Adipocyte (in vitro differentiated cells): ENCODE results near the gene RABGAP1L.
"Not testable (repeated sequence)": the region's sequence is repeated elsewhere in the genome, so short reads cannot be mapped to it uniquely, and the experiment has no call there.

Source experiments
- DNase-seq: peaks from one replicate; pipeline ENCODE4 v3.0.0-alpha.2; 2015; ENCODE audit warnings: low read depth
- H3K27me3 ChIP-seq: replicated peaks from 2 replicates; pipeline ENCODE4 v1.7.0; 2013; ENCODE audit warnings: mild to moderate bottlenecking, low read length, moderate library complexity; ENCODE audit not compliant: control insufficient read depth, insufficient read depth
- H3K36me3 ChIP-seq: 2 replicates; pipeline ENCODE4 v1.7.0; 2013; ENCODE audit warnings: low read length, mild to moderate bottlenecking, moderate library complexity; ENCODE audit not compliant: control insufficient read depth, insufficient read depth, severe bottlenecking
- H3K4me1 ChIP-seq: 2 replicates; pipeline ENCODE4 v1.7.0; 2013; ENCODE audit warnings: mild to moderate bottlenecking, low read length, moderate library complexity; ENCODE audit not compliant: control insufficient read depth, insufficient read depth
- H3K4me3 ChIP-seq: 2 replicates; pipeline ENCODE4 v1.7.0; 2013; ENCODE audit warnings: mild to moderate bottlenecking, low read length, moderate library complexity
- H3K9ac ChIP-seq: 2 replicates; pipeline ENCODE4 v1.7.0; 2013; ENCODE audit warnings: mild to moderate bottlenecking, low read length, moderate library complexity
- H3K9me3 ChIP-seq: 2 replicates; pipeline ENCODE4 v1.7.0; 2013; ENCODE audit warnings: mild to moderate bottlenecking, low read length, moderate library complexity; ENCODE audit not compliant: control insufficient read depth

Gene RABGAP1L

DNA sequence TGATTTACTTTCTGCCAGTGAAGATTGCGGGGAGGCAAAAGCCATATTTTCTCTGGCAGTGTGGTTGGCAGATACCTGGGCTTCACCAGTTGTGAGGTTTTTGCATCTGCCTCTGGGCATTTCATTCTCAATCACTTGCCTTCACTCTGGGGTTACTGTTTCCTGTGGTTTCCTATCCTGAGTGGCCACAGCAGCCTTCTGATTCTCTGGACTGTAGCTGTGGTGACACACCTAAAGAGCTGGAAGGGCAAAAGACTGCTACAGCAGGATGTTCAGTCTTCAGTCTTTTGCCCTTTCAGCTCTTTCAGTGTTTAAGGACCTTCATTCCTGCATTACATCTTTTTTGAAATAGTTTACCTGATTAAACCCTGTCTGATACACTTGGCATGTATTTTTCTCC, 237.9 kb downstream of the RABGAP1L start:
- H3K36me3 ChIP-seq: no peaks in the 10 kb centered on the region
- no peaks in the 10 kb centered on the region for H3K9me3 ChIP-seq
- H3K4me3 ChIP-seq: no peak overlapping the region
- DNase-seq: no peak
- no peaks in the 10 kb centered on the region for H3K4me1 ChIP-seq
- H3K9ac ChIP-seq: no peak overlapping the region
- no peaks in the 10 kb centered on the region for H3K27me3 ChIP-seq

- no peak overlapping the region for H3K9ac ChIP-seq
- no peaks in the 10 kb centered on the region for H3K9me3 ChIP-seq
- no peaks in the 10 kb centered on the region for H3K36me3 ChIP-seq
- H3K27me3 ChIP-seq: no peaks in the 10 kb centered on the region
- DNase-seq: no peak
- no peak overlapping the region for H3K4me3 ChIP-seq
- no peaks in the 10 kb centered on the region for H3K4me1 ChIP-seq
These were observed 238.9 kb downstream of the RABGAP1L start for GRCh38 chr1:174398246-174398645.

DNA sequence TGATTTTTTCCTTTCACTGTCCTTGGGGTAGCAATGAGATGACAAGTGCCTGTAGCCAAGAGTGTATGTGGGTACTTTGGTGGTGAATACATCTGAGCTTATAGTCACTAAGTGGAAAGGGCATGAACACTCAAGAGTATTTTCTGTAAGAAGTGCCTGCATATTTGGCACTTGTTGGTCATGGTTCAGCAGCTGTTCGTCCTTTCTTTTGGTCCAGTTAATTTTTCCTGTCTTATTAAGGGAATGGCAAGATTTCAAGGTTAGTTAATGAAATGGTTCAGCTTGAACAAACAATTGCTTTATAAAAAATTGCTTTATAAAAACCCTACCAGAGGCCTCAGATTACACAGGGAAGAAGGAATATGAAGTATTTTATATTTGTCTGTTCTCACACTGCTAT, 239.9 kb downstream of the RABGAP1L start:
- no peak for DNase-seq
- Histone ChIP-seq H3K27me3 (no peaks in the 10 kb centered on the region), H3K4me3 (no peak overlapping the region), H3K9ac (no peak overlapping the region), H3K36me3 (no peaks in the 10 kb centered on the region), H3K4me1 (no peaks in the 10 kb centered on the region), H3K9me3 (no peaks in the 10 kb centered on the region)

- Histone ChIP-seq H3K9ac (no peak overlapping the region), H3K9me3 (no peaks in the 10 kb centered on the region), H3K4me3 (no peak overlapping the region), H3K4me1 (no peaks in the 10 kb centered on the region), H3K36me3 (no peaks in the 10 kb centered on the region), H3K27me3 (no peaks in the 10 kb centered on the region)
- DNase-seq: no peak
These were observed 241.8 kb downstream of the RABGAP1L start for GRCh38 chr1:174401075-174401474.

DNA sequence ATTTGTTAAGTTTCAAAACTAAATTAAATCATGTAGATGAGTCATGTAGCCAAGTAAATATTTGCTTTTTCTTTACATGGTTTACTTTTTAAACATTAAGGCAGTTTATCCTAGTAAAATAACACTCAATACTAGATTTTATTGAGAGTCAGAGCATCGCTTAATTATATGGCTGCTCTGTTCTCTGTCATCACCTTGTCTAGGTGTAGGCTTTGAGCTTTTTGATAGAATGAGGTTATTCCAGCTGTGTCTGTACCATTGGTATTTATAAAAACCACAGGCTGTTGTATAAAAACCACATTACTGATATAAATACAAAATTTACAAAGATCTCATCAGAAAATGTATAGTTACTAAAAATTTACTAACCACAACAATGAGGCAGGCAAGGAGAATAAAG, 245.9 kb downstream of the RABGAP1L start:
- Histone ChIP-seq H3K27me3 (no peaks in the 10 kb centered on the region), H3K4me1 (no peaks in the 10 kb centered on the region), H3K9ac (no peak overlapping the region), H3K36me3 (no peaks in the 10 kb centered on the region), H3K4me3 (no peak overlapping the region), H3K9me3 (no peaks in the 10 kb centered on the region)
- no peak for DNase-seq

- Histone ChIP-seq H3K4me3 (no peak overlapping the region), H3K9me3 (no peaks in the 10 kb centered on the region), H3K36me3 (no peaks in the 10 kb centered on the region), H3K9ac (no peak overlapping the region), H3K27me3 (no peaks in the 10 kb centered on the region), H3K4me1 (no peaks in the 10 kb centered on the region)
- DNase-seq: no peak
These were observed 247.1 kb downstream of the RABGAP1L start for GRCh38 chr1:174406421-174406820.

DNA sequence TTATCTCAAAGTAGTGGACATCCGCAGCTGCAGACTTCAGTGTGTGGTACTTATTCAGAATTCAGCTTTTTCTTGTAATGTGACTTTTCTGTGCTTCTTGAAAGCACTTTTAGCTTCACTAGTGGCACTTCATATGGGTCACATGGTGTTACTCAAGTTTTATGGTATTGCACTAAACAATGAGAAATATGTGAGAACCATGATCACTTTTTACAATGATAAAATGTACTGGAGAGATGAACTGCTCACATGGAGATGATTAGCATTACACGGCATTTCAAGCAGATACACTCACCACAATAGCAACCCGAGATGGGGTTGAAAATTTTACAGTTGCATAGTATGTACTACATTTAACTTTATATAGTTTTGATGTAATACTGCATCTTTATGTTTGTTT, 248.3 kb downstream of the RABGAP1L start:
- H3K9ac ChIP-seq: no peak overlapping the region
- H3K9me3 ChIP-seq: no peaks in the 10 kb centered on the region
- no peaks in the 10 kb centered on the region for H3K36me3 ChIP-seq
- peak; percentile 68 for DNase-seq
- H3K4me1 ChIP-seq: no peaks in the 10 kb centered on the region
- no peak overlapping the region for H3K4me3 ChIP-seq
- H3K27me3 ChIP-seq: no peaks in the 10 kb centered on the region

DNA sequence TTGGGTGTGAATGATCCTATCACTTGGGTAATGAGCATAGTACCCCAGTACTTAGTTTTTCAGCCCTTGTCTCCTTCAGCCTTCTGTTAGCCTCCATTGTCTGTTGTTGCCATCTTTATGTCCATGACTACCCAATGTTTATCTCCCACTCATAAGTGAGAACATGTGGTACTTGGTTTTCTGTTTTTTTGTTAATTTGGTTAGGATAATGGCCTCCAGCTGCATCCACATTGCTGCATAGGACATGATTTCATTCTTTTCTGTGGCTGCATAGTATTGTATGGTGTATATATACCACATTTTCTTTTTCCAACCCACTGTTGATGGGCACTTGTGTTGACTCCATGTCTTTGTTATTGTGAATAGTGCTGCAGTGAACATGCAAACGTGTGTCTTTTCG, 248.8 kb downstream of the RABGAP1L start:
- no peaks in the 10 kb centered on the region for H3K36me3 ChIP-seq
- H3K9ac ChIP-seq: no peak overlapping the region
- H3K9me3 ChIP-seq: no peaks in the 10 kb centered on the region
- peak; percentile 22 for DNase-seq
- H3K4me1 ChIP-seq: no peaks in the 10 kb centered on the region
- no peak overlapping the region for H3K4me3 ChIP-seq
- H3K27me3 ChIP-seq: no peaks in the 10 kb centered on the region

DNA sequence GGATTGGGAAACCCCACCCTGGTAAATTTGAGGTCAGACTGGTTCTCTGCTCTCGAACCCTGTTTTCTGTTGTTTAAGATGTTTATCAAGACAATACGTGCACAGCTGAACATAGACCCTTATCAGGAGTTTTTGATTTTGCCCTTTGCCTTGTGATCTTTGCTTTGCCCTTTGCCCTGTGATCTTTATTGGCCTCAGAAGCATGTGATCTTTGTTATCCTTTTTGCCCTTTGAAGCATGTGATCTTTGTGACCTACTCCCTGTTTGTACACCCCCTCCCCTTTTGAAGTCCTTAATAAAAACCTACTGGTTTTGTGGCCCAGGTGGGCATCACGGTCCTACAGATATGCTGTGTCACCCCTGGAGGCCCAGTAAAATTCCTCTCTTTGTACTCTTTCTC, 250.5 kb downstream of the RABGAP1L start:
- H3K9ac ChIP-seq, H3K9me3 ChIP-seq, H3K4me3 ChIP-seq, DNase-seq, H3K36me3 ChIP-seq, H3K27me3 ChIP-seq, H3K4me1 ChIP-seq: not testable (repeated sequence)

GRCh38 chr1:174413632-174414031, 254.3 kb downstream of the RABGAP1L start:
- H3K4me1 ChIP-seq: no peaks in the 10 kb centered on the region
- no peaks in the 10 kb centered on the region for H3K36me3 ChIP-seq
- peak overlapping the region; percentile 63 for H3K4me3 ChIP-seq
- H3K9me3 ChIP-seq: no peaks in the 10 kb centered on the region
- H3K9ac ChIP-seq: no peak overlapping the region
- H3K27me3 ChIP-seq: no peaks in the 10 kb centered on the region
- DNase-seq: no peak

- Histone ChIP-seq H3K36me3 (no peaks in the 10 kb centered on the region), H3K9ac (peak overlapping the region; percentile 40), H3K27me3 (no peaks in the 10 kb centered on the region), H3K4me1 (no peaks in the 10 kb centered on the region), H3K9me3 (no peaks in the 10 kb centered on the region), H3K4me3 (peak overlapping the region; percentile 63)
- DNase-seq: no peak
These were observed 254.9 kb downstream of the RABGAP1L start for GRCh38 chr1:174414203-174414602.

- no peak overlapping the region for H3K4me3 ChIP-seq
- H3K9me3 ChIP-seq: no peaks in the 10 kb centered on the region
- H3K27me3 ChIP-seq: no peaks in the 10 kb centered on the region
- H3K9ac ChIP-seq: no peak overlapping the region
- H3K4me1 ChIP-seq: no peaks in the 10 kb centered on the region
- DNase-seq: no peak
- H3K36me3 ChIP-seq: no peaks in the 10 kb centered on the region
These were observed 256.2 kb downstream of the RABGAP1L start for GRCh38 chr1:174415506-174415905.
